HG02571 (cell line): ENCODE results near the gene CFAP45.

Source experiments
- ATAC-seq: cut with Tn5 transposase; IDR thresholded peaks from one replicate; pipeline ENCODE4 v1.9.1; 2021; ENCODE audit warnings: mild to moderate bottlenecking, moderate library complexity; ENCODE audit not compliant: unreplicated experiment

The CFAP45 gene

DNA sequence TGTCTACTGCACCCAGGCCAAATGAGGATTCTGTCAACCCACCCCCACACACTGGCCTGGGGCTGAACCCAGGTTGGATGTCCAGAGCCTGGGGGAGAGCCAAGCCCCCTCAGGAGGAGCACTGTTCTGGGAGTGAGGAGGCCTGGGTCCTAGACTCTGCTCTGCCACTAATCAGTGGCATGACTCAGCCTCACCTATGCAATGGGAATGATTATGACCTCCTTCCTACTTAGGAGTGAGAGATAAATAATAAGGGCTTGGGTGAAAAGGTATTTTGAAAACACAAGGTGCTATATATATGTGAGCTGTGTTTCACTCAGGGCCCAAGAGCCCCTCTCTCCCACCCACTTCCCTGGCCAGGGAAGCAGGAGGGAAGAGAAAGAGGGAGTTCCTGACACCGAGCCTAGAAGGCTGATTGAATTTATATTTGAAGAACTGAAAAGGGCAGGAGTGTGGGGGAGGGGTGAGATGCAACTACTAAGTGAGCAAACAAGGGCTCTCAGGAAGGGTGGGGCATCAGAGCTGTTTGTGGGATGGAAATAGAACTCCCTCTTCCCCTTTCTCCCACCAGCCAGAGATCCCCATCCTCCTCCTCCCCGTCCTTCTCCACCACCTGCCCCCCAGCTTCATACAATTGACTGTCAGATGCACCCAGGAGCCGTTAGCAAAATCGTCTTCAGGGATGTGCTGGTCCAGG is 37.2 kb upstream of the CFAP45 start:
- no peak for ATAC-seq

DNA sequence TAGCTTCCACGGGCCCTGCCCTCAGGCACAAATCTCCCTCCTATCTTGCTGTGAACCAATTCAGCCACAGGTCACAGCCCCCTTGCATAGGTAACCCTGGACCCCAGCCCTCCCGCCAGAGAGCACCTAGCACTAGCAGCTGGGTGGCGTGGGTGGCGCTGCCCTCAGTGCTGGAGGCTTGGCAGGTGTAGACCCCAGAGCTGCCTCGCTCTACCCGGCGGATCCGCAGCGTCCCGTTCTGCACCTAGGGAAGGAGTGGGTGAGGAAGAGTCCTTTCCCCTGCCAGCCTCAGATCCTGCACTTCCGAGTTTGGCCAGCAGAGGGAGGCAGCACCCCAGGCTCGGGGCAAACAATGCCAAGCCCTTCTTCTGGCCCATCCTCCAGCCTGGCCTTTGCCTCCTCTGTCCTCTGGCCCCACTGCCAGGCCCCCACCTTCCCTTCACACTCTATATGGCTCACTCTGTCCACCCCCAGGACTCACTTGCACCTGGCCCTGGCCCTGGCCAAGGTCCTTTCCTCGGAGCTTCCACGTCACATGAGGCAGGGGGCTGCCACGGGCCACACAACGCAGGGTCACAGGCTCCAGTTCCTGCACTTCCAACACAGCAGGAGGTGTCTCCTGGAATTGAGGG is 36.4 kb upstream of the CFAP45 start:
- ATAC-seq = no peak

DNA sequence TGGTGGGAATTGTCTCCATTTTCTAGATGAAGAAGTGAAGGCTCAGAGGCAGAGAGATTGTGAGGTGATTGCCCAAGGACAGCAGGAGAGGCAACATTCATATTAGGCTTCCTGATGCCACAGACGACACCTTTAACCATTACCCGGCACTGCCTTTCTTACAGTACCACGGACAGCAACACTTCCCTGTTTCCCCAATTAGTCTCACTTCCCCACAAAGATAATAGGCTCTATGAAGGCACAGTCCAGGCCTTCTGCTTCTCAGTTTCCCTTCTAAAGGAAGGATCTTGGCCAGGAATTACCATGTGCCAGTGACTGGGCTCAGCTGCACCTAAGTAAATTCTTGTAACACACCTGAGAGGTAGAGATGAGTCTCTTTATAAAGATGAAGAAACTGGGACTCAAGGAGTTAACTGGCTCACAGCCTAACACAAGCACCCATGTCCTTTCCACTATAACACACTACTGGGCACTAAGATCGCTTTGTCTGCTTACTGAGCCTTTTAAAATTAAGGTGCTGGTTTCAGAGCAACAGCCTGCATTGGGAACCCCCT is 35.8 kb upstream of the CFAP45 start:
- no peak for ATAC-seq

DNA sequence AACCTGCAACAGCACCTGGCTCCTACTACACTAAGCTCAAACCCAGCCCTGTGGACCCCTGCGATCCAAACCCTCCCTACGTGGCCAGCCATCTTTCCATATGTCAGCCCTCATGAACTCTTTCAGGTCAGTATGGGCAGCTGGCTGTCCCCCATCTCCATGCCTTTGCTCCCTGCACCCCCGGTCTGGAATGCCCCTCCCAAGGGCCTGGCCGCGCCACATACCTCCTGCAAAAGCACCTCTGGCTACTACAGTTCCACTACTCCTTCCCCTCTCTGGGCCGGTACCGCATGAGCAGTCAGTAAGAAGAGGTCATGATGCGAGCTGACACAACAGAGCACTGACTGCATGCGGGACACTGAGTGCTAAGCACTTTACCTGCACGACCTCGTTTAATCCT is 35.3 kb upstream of the CFAP45 start:
- no peak for ATAC-seq

DNA sequence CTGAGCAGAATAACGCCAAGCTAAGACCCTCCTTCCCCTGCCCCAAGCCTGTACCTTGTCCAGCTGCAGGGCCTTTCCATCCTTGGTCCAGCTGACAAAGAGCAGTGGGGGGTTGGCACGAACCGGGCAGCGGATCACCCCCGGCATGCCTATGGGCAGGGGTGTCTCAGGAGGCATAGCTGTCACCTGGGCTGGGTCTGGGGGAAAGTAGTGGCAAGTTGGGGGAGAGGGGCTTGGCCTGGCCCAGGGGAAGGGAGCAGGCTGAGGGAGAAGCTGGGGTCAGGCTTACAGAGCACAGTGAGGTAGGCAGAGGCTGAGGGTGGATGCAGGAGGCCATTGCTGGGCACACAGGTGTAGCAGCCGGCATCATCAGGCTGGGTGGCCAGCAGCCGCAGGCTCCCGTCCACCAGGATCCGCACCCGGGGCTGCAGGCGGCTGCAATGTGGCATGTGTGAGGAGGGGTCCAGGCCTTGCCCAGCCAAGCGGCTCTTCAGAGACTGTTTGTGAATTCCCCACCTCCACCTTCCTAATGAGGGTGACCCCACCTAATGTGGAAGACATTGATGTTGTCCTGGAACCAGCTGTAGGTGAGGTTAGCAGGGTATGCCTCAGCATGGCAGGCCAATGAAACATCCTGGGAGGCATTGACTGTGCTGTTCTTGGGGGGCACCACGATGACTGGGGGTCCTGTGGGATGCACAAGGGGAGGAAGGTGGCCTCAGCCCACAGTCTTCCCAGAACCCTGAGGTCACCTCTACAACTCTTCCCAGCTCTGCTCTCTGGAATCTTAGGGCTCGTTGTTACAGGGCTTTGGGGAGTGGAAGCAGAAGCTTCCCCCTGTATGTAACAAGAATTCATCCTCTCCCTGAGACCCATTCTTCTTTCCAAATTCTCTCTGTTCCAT is 34.4 kb upstream of the CFAP45 start:
- no peak for ATAC-seq

DNA sequence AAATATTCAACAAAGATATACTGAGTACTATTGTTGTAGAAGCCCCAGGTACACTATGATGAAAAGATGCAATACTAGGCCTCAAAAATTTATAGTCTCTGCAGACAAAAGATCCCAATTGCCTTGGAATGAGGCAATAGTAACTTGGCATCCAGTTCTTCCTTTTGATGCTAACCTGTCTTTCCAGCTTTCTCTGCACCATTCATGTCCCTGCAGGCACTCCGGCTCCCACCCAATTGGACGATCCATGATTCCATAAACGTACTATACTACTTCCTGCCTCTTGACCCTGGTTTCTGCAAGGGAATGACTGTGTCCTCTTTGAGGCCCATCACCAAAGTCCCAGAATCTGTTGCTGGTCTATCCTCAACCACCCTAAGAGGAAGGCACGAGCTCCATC is 33.4 kb upstream of the CFAP45 start:
- ATAC-seq = no peak

DNA sequence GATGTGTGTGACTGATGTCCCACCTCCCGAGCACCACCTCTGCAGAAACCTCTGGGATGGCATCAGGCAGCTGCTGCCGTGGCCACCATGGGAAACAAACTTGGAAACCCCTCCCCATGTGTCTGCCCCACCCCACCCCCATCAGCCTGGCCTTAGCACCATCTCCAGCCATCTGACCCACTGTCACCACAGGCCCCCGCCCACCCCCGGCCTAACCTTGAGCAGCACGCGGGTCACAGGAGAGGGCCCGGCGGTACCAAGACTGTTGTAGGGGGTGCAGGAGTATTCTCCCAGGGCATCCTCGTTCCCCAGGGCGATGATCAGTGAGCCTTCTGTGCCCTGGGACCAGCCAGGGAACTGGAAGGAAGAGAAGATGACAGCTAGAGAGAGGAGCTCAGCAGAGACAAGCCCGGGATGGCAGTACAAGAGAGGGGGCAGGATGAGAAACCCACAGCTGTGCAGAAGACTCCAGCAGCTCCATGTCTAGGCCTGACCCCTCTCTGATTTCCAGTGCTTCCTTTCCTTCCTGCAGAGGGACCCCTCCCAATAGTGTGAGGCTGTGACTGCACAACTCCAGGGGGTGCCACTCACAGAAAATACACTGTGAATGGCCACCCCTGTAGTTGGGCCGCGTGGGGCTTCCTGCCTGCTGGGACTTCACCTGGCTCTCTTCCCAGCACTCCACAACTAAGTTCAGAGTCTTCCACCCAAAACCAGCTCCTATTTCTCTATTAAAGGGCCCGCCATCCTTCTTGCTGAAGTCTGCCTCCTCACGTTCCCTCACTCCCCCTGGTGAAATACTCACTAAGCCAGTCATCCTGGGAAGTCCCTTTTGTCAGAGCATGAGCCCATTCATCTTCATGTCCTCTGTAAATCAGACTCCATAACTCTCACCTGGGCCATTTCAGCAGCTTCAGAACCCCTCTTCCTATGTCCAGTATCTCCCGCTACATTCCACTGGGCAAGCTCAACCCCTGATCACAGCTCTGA is 32.6 kb upstream of the CFAP45 start:
- no peak for ATAC-seq

DNA sequence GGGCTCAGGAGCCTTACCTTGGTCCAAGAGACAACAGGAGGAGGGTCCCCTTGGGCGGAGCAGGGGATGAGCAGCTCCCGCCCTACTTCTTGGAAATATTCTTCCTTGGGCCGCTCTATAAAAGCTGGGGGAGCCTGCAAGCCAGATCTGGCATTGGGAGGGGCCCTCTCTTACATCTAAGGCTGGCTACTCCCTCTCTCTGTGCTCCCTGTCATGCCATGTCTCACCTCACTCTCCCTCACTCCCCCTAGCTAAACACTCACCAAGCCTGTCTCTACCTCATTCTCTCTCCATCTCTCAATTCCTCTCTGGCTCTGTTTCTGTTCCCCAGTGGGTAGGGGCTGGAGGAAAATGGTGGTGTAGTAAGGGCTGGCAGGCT is 31.8 kb upstream of the CFAP45 start:
- no peak for ATAC-seq

DNA sequence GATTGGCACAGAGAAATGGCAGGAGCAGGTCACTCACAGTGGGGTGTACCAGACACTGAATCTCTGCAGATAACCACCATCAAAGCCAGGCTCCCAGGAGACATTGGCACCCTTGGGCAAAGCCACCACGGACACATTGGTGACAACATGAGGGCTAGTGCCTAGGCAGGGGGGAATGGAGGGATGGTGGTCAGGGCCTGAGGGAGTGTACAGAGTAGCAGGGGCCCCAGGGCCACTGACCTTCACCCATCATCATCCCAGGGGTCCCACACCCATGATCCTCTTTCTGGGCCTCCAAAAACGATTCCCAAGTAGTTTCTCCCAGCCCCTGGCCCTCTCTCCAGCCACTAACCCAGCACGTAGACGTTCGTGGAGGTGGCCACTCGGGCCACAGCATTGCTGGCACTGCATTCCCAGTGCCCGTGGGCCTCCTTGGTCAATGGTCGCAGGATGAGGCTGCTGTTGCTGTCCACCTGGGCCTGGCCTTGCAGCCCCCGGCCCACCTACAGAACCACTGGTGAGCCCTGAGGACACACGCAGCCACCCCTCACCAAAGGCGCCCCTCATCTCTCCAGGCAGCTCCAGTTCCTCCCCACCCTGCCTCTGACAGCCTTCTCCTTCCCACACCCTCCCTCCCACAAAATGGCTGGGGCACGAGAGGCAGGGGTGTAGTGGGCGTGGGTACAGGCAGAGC is 31.3 kb upstream of the CFAP45 start:
- ATAC-seq = no peak

DNA sequence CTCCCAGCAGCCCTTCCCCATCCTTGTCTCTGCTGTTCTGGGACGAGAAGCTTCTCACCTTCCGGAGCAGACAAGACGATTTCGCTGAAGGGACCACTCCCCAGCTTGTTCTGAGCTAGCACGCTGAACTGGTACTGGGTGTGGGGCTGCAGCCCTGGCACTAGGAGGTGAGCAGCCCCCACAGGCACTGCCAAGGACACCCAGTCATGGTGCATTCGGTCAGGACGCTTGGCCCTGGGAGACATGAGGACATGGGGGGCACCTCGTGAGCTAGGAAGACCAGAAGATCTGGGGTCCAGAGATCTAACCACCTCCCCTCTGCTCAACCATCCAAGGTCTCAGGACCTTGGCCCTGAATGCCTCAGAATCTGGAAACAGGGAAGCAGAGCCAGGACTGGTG is 30.7 kb upstream of the CFAP45 start:
- no peak for ATAC-seq

DNA sequence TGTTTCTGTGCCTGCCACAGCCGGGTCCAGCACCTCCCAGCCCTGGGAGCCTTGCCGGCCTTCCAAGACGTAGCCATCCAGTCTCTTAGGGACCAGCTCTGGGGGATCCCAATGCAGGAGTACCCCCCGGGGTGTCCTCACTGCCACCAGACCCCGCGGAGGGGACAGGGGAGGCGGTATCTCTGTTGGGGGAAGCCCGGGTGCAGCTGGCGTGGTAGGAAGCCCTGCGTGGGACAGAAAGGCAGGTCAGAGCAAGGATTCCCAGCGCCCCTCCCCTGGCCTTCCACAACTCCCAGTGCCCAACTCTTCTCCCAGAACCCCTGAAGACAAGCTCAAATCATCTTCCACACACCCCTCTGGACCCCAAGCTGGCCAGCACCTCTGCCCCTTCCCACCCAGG is 30.3 kb upstream of the CFAP45 start:
- no peak for ATAC-seq

DNA sequence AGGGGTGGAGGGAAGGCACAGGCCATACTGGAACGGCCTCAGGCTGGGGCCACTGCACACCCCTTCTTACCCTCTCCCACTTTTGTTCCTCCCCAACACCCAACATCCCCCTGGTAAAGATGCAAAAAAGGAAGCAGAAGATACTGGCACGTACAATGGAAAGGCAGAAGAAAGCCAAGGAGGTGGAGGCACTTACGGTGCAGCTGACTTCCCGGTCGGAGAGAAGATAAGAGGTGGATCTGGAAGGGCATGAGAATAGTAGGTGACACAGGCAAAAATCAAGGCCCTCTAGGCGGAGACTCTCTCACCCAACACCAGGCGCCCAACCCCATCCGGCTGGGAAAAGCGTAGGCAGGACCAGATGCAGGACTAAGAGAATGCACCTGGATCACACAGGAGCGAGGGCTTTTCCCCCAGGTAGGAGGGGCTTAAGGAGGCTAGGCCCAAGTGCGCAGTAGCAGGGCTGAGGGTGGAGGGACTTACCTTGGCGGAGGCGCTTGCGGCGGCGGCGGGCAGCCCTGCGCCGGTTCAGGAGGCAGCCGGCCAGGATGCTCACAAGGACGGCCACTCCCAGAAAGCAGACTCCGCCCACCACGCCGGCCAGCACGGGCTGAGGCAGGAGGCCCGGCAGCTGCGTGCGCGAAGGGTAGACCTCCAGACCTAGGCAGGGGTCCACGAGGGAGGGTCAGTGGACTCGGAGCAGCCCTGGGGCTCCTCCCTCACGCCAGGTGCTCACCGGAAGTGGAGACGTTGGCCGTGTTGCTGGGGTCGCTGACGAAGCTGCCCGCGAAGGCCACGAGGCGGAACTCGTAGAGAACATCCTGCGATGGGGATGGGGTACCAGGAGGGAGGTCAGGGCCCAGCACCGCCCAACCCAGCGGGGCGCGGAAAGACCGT is 29.4 kb upstream of the CFAP45 start:
- no peak for ATAC-seq

DNA sequence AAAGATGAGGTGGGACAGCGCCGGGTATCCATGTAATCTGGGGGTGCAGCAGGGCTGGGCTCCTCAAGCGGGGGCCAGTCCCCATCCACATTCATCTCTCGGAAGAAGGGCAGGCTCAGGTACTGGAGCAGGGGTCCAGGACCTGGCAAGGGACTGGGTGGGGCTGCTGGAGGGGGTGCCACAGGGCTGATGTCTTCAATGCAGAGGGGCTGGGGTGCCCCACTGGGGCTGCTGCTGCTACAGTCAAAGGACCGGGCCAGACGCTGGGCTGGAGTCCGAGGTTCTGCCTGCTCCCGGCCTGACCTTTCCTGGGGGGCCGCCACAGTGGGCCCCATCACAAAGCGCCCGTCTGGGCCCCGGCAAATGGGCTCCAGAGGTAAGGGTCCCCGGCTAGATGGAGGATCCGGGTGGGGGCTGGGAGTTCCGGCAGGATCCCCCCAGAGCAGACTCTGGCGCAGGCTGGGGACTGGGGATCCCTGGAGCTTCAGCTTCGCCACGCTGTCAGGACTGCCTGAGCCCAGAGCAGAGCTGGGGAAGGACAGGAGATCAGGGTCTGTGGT is 28.6 kb upstream of the CFAP45 start:
- ATAC-seq = no peak

DNA sequence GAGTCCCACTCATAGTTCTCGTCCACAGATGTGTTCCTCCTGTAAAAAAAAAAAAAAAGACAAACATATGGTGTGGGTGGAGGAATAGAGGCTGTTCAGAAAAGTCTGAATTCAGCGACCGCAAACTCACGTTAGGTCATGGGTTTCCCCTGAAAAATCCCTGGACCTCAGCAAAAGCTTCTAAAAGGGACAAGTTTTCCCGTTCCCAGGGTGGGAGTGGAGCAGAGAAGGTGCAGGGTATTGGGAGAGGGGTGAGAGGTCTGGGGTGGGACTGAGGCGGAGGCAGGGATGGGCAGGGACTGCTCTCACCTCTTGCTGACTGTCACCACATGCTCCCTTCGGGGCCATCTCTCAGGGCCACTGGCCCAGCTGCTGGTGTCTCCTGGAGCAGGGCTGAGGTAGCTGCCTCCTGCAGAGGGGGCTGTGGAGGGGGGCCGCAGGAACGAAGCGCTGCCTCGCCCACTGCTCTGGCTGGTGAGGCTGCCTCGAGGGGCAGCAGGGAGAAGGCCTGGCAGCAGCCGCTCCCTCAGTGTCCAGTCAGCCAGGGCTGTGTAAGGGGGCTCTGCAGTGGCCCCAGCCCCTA is 28.0 kb upstream of the CFAP45 start:
- ATAC-seq = no peak

DNA sequence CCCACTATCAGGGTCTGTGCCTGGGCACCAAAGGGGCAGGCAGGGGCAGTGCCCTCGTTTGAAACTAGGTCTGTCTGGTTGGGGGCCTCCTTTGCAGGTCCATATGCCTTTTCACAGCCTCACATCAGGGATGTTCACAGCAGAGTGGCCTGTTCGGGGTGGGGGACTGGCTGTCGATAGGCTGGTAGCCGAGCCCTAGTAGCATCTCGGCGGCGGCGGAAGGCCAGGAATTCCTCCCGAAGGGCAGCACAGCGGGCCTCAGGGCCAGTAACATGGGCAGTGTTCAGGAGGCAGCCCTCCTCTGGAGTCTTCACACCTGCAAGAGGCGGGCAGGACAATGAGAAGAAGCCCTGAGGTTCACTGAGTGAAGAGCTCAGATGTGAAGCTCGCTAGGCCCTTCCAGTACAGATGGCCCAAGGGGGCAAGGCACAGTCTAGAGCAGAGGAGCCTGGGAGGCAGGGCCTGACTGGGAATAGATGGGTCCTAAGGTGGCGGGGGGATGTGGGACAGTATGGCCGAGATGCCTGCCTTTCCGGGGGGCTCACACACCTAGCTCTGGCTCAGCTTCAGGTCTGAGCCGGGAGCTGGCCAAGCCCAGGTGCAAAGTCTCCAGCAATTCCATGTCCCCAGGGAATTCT is 27.4 kb upstream of the CFAP45 start:
- ATAC-seq = no peak

DNA sequence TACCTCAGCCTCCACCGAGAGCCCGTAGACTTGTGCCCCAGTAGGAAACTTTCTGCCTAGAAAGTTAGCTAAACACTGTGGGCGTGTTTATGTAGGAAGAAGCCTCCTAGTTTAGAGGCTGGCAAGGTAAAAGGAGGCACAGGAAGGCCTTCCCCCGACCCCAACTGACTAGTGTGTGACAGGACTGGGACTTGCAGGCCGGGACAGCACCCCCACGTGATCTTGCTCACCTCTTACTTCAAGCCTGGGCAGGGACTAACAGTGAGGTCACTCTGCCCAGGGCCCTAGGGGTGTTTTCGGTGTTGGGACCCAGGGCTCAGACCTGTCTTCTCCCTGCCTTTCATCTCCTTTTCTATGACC is 25.7 kb upstream of the CFAP45 start:
- peak; percentile 6 for ATAC-seq

DNA sequence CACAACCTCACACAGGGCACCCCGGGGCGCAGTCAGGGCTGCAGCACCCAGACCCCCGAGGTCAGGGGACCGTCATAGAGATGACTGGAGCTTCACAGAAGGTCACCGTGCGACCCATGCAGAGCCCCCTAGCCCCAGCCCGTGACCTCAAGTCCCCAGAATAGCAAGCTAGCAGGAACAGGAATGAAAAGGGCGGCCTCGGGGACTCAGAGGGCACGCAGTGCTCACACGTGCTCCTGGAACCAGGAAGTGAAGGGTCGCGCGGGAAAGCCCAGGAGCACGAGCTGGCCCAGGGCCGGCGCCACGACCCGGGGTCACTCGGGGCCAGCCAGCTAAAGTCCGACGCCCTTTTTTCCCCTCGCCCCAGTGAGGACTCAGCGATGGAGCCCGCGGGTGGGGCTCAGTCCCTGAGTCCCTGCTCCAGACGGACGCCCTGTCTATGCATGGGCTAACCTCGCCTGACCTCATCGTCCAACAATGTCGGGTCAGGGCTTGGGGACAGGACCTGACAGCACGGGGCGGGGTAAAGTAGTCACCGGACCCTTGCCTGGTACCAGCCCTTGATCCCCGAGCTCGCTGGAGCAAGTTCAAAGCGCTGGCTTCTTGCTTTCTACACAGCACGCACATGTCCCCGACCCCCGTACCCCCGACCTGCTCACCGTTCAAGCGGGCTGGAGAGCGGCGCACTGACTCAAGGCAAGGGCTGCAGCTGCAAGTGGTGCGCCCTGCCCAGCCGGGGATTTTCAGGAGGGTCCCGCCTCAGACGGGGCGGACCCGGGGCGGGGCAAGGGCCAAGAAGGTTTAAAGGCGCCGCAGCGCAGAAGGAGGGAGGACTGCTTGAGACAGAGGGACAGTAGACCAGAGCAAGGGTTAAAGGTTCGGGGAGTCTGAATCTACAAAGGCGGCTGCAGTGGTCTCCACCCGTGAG is 25.1 kb upstream of the CFAP45 start, which contains the start of gene TAGLN2:
TSS of gene TAGLN2 (minus strand) at position 717 of the 928 bp plus-strand sequence. CDS start 4,998 bp downstream, outside the sequence.
- ATAC-seq = peak; percentile 55
